ENCODE measurements around the gene USP38. TPM values are rescaled to one million over a fixed set of nuclear protein-coding genes. Genes with fewer than 3 reads are reported as not detected.

Gene USP38
- total and polyA plus RNA-seq, 2 of the 4 experiments (the other 2 are of a cell fraction): 5.5 to 17.0 TPM

DNA sequence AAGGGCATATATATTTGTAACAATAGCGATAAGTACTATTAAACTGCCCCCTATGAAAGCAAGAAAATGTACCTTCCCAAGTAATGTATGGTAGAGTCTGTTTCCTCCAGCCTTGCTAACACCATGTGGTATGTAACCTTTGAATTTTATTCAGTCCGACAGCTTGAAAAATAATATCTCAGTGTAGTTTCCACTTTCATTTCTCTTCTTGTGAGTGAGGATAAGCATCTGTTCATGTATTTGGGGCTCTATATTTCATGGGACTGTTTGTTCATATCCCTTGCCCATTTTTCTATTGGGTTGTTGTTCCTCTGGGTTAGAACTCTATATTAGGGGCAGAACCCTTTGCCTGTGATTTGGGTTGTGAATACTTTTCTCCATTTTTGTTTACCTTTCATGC, 58.3 kb downstream of the USP38 start:
- 0 out of 2 replicates have a peak, but pooled peaks cover 3% of the 10 kb centered on the region for H3K9me1 ChIP-seq (ENCODE audit: insufficient read depth, low read length)
- dilution Hi-C loops (cut with HindIII; ENCODE audit: low sequenced_read_pairs, unreplicated experiment) (no loop called here), intact Hi-C loops (cut with micrococcal nuclease) (no loop called here), in situ Hi-C loops (cut with MboI; ENCODE audit: low sequenced_read_pairs) (no loop called here)
- no peak overlapping the region for H2AFZ ChIP-seq (replicated peaks; ENCODE audit: low read length, poor library complexity)
- H4K91ac ChIP-seq (ENCODE audit: insufficient read depth, low read depth, low read length): no peak overlapping the region
- H2BK15ac ChIP-seq (ENCODE audit: low read depth, low read length): no peak overlapping the region
- no peak for TF ChIP-seq MAZ (IDR thresholded peaks at IDR 0.05; ENCODE audit: borderline replicate concordance, low read depth, low read length)
- TF ChIP-seq MAFK (IDR thresholded peaks at IDR 0.05; ENCODE audit: low read depth, low read length): no peak
- no peak for TF ChIP-seq BHLHE40 (IDR thresholded peaks at IDR 0.05; ENCODE audit: low read depth, low read length)
- no peak for TF ChIP-seq RAD21 (IDR thresholded peaks at IDR 0.05; ENCODE audit: low read length)
- TF ChIP-seq CEBPB (IDR thresholded peaks at IDR 0.05; ENCODE audit: low read depth, low read length): no peak
- no peak for TF ChIP-seq CHD1 (IDR thresholded peaks at IDR 0.05; ENCODE audit: low read depth, low read length)
- TF ChIP-seq NFE2L2 (IDR thresholded peaks at IDR 0.05; ENCODE audit: low read depth, low read length): no peak
- no peak for TF ChIP-seq RCOR1 (IDR thresholded peaks at IDR 0.05; ENCODE audit: insufficient replicate concordance, low read length)
- TF ChIP-seq, protein P1, sequence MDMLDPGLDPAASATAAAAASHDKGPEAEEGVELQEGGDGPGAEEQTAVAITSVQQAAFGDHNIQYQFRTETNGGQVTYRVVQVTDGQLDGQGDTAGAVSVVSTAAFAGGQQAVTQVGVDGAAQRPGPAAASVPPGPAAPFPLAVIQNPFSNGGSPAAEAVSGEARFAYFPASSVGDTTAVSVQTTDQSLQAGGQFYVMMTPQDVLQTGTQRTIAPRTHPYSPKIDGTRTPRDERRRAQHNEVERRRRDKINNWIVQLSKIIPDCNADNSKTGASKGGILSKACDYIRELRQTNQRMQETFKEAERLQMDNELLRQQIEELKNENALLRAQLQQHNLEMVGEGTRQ (IDR thresholded peaks at IDR 0.05; ENCODE audit: low read depth, low read length): no peak
- TF ChIP-seq SMC3 (IDR thresholded peaks at IDR 0.05; ENCODE audit: low read depth, low read length): no peak
- no peak for TF ChIP-seq RFX5 (IDR thresholded peaks at IDR 0.05; ENCODE audit: low read depth, low read length)
- no peak for TF ChIP-seq POLR2A (IDR thresholded peaks at IDR 0.05; ENCODE audit: low read depth, low read length)
- TF ChIP-seq, protein P2, sequence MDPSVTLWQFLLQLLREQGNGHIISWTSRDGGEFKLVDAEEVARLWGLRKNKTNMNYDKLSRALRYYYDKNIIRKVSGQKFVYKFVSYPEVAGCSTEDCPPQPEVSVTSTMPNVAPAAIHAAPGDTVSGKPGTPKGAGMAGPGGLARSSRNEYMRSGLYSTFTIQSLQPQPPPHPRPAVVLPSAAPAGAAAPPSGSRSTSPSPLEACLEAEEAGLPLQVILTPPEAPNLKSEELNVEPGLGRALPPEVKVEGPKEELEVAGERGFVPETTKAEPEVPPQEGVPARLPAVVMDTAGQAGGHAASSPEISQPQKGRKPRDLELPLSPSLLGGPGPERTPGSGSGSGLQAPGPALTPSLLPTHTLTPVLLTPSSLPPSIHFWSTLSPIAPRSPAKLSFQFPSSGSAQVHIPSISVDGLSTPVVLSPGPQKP (IDR thresholded peaks at IDR 0.05; ENCODE audit: borderline replicate concordance, low read depth, low read length): no peak
- no peak for TF ChIP-seq MXI1 (IDR thresholded peaks at IDR 0.05; ENCODE audit: borderline replicate concordance, low read depth, low read length)
- POLR2A ChIA-PET (ENCODE audit: unreplicated experiment): no interaction called here
- CTCF ChIA-PET: no interaction called here
- H3K9ac ChIP-seq (ENCODE audit: low read depth, low read length): no peak overlapping the region
- no peak overlapping the region for H2BK20ac ChIP-seq (ENCODE audit: low read depth, low read length)
- no peak for DNase-seq
- H2AK5ac ChIP-seq (ENCODE audit: low read depth, low read length): no peak overlapping the region
- no peak overlapping the region for H3K4me3 ChIP-seq (ENCODE audit: insufficient read depth, low read depth, low read length)
- no peak overlapping the region for H3K4ac ChIP-seq (ENCODE audit: low read depth, low read length)
- H3K23ac ChIP-seq (ENCODE audit: low read depth, low read length): no peak overlapping the region
- H2BK5ac ChIP-seq (ENCODE audit: low read depth, low read length, poor library complexity, severe bottlenecking): no peak overlapping the region
- H3K18ac ChIP-seq (ENCODE audit: low read depth, low read length): no peak overlapping the region
- WGBS, 2 experiments (ENCODE audit: extremely low coverage in 2 of 2, insufficient read length in 1 of 2): no CpG with 5 or more reads among the region's 2 CpGs
- H2AK9ac ChIP-seq (replicated peaks; ENCODE audit: low read depth, low read length, poor library complexity): no peak overlapping the region
- H3K79me1 ChIP-seq (ENCODE audit: low read depth in 1 of 2, low read length in 2 of 2): no peaks in the 10 kb centered on the region
- H3K4me1 ChIP-seq (ENCODE audit: control insufficient read depth, insufficient read depth, low read length): peaks cover 7% of the 10 kb centered on the region; the same call in 1 of the 2 replicates
- H4K8ac ChIP-seq (ENCODE audit: low read depth in 2 of 2, low read length in 2 of 2): no peak overlapping the region
- H3K14ac ChIP-seq (replicated peaks; ENCODE audit: low read depth, low read length): no peak overlapping the region
- no peak overlapping the region for H3K56ac ChIP-seq (ENCODE audit: extremely low read depth, insufficient read depth, low read length)
- no peak overlapping the region for H3K27ac ChIP-seq (ENCODE audit: insufficient read depth, low read length)
- BruUV-seq (replicated peaks): no TSS peak
- H3K9me3 ChIP-seq (ENCODE audit: control insufficient read depth, insufficient read depth, low read length): no peaks in the 10 kb centered on the region
- no peaks in the 10 kb centered on the region for H3K36me3 ChIP-seq (ENCODE audit: control insufficient read depth, insufficient read depth, low read length)
- H3K27me3 ChIP-seq (ENCODE audit: control insufficient read depth, insufficient read depth, low read length): no peaks in the 10 kb centered on the region
- H4K5ac ChIP-seq (ENCODE audit: low read depth, low read length): no peak overlapping the region
- no peak for ATAC-seq (ENCODE audit: low read depth)
- H4K20me1 ChIP-seq (ENCODE audit: insufficient read depth, low read length): no peaks in the 10 kb centered on the region
- H2BK120ac ChIP-seq (ENCODE audit: low read depth, low read length): no peak overlapping the region
- no peak overlapping the region for H3K4me2 ChIP-seq (ENCODE audit: low read depth, low read length)

Measured in IMR-90 (cell line).